HEK293 (cell line): ENCODE results near the gene TMED9.

ENCODE experiments used
- AEBP2 ChIP-seq: fragments of 450-650 bp; formaldehyde crosslinking; IDR thresholded peaks from 2 replicates; pipeline ENCODE4 v1.5.1; 2016; ENCODE audit warnings: missing biosample characterization, missing genetic modification characterization, borderline replicate concordance
- ATF2 ChIP-seq: fragments of 450-650 bp; formaldehyde crosslinking; IDR thresholded peaks from 2 replicates; pipeline ENCODE4 v1.5.1; 2016; ENCODE audit warnings: missing biosample characterization, missing genetic modification characterization, low read depth
- ELK4 ChIP-seq: IDR thresholded peaks from 2 replicates; pipeline ENCODE4 v1.6.1; 2011; ENCODE audit warnings: mild to moderate bottlenecking, low read depth, low read length, borderline replicate concordance
- GFI1B ChIP-seq: fragments of 450-650 bp; formaldehyde crosslinking; IDR thresholded peaks from 2 replicates; pipeline ENCODE4 v1.5.1; 2016; ENCODE audit warnings: missing biosample characterization, missing genetic modification characterization
- KLF16 ChIP-seq: fragments of 450-650 bp; formaldehyde crosslinking; IDR thresholded peaks from 2 replicates; pipeline ENCODE4 v1.5.1; 2017; ENCODE audit warnings: missing biosample characterization, missing genetic modification characterization
- SCRT1 ChIP-seq: fragments of 450-650 bp; formaldehyde crosslinking; IDR thresholded peaks from 2 replicates; pipeline ENCODE4 v1.5.1; 2016; ENCODE audit warnings: missing biosample characterization, missing genetic modification characterization, borderline replicate concordance
- SP2 ChIP-seq: fragments of 450-650 bp; formaldehyde crosslinking; IDR thresholded peaks from 2 replicates; pipeline ENCODE4 v1.5.1; 2016; ENCODE audit warnings: missing biosample characterization, missing genetic modification characterization
- SP7 ChIP-seq: fragments of 450-650 bp; formaldehyde crosslinking; IDR thresholded peaks from 2 replicates; pipeline ENCODE4 v1.5.1; 2016; ENCODE audit warnings: missing biosample characterization, missing genetic modification characterization
- ZBTB17 ChIP-seq: fragments of 450-650 bp; formaldehyde crosslinking; IDR thresholded peaks from 2 replicates; pipeline ENCODE4 v1.5.1; 2016; ENCODE audit warnings: missing biosample characterization, missing genetic modification characterization
- ZBTB26 ChIP-seq: fragments of 450-650 bp; formaldehyde crosslinking; optimal IDR thresholded peaks from 2 replicates; pipeline ENCODE3; 2016; ENCODE audit warnings: missing biosample characterization, mild to moderate bottlenecking, missing genetic modification characterization
- ZFHX2 ChIP-seq: fragments of 450-650 bp; formaldehyde crosslinking; conservative IDR thresholded peaks from 2 replicates; pipeline ENCODE4 v1.5.1; 2016; ENCODE audit warnings: missing biosample characterization, missing genetic modification characterization
- ZNF157 ChIP-seq: fragments of 450-650 bp; formaldehyde crosslinking; IDR thresholded peaks from 2 replicates; pipeline ENCODE4 v1.5.1; 2016; ENCODE audit warnings: missing biosample characterization, missing genetic modification characterization
- ZNF214 ChIP-seq: fragments of 450-650 bp; formaldehyde crosslinking; IDR thresholded peaks from 2 replicates; pipeline ENCODE4 v1.5.1; 2017; ENCODE audit warnings: missing biosample characterization, mild to moderate bottlenecking, missing genetic modification characterization, borderline replicate concordance
- ZNF221 ChIP-seq: fragments of 450-650 bp; formaldehyde crosslinking; IDR thresholded peaks from 2 replicates; pipeline ENCODE4 v1.5.1; 2017; ENCODE audit warnings: missing biosample characterization, missing genetic modification characterization, borderline replicate concordance
- ZNF223 ChIP-seq: fragments of 450-650 bp; formaldehyde crosslinking; IDR thresholded peaks from 2 replicates; pipeline ENCODE4 v1.5.1; 2016; ENCODE audit warnings: missing biosample characterization, missing genetic modification characterization
- ZNF239 ChIP-seq: fragments of 450-650 bp; formaldehyde crosslinking; IDR thresholded peaks from 2 replicates; pipeline ENCODE4 v1.5.1; 2016; ENCODE audit warnings: missing biosample characterization, missing genetic modification characterization
- ZNF341 ChIP-seq: fragments of 450-650 bp; formaldehyde crosslinking; IDR thresholded peaks from 2 replicates; pipeline ENCODE4; 2016; ENCODE audit warnings: low read depth, missing biosample characterization, missing genetic modification characterization
- ZNF366 ChIP-seq: fragments of 450-650 bp; formaldehyde crosslinking; conservative IDR thresholded peaks from 2 replicates; pipeline ENCODE4 v1.5.1; 2016; ENCODE audit warnings: missing biosample characterization, missing genetic modification characterization
- ZNF398 ChIP-seq: fragments of 450-650 bp; formaldehyde crosslinking; IDR thresholded peaks from 2 replicates; pipeline ENCODE4 v1.5.1; 2017; ENCODE audit warnings: missing biosample characterization, missing genetic modification characterization
- ZNF521 ChIP-seq: fragments of 450-650 bp; formaldehyde crosslinking; IDR thresholded peaks from 2 replicates; pipeline ENCODE4 v1.5.1; 2017; ENCODE audit warnings: missing biosample characterization, mild to moderate bottlenecking, missing genetic modification characterization
- ZNF629 ChIP-seq: fragments of 450-650 bp; formaldehyde crosslinking; IDR thresholded peaks from 2 replicates; pipeline ENCODE4 v1.5.1; 2017; ENCODE audit warnings: missing biosample characterization, missing genetic modification characterization
- ZNF658 ChIP-seq: fragments of 450-650 bp; formaldehyde crosslinking; IDR thresholded peaks from 2 replicates; pipeline ENCODE4; 2016; ENCODE audit warnings: missing biosample characterization, missing genetic modification characterization
- ZNF660 ChIP-seq: fragments of 450-650 bp; IDR thresholded peaks from 2 replicates; pipeline ENCODE4 v1.5.1; 2018; ENCODE audit warnings: missing biosample characterization, mild to moderate bottlenecking, missing genetic modification characterization
- ZNF704 ChIP-seq: fragments of 450-650 bp; formaldehyde crosslinking; IDR thresholded peaks from 2 replicates; pipeline ENCODE4 v1.5.1; 2016; ENCODE audit warnings: missing biosample characterization, missing genetic modification characterization
- ZNF747 ChIP-seq: fragments of 450-650 bp; formaldehyde crosslinking; IDR thresholded peaks from 2 replicates; pipeline ENCODE4 v1.5.1; 2016; ENCODE audit warnings: missing biosample characterization, missing genetic modification characterization
- ZNF785 ChIP-seq: fragments of 450-650 bp; formaldehyde crosslinking; IDR thresholded peaks from 2 replicates; pipeline ENCODE4 v1.5.1; 2016; ENCODE audit warnings: missing biosample characterization, missing genetic modification characterization
- ZSCAN5A ChIP-seq: fragments of 450-650 bp; formaldehyde crosslinking; IDR thresholded peaks from 2 replicates; pipeline ENCODE4 v1.5.1; 2016; ENCODE audit warnings: missing biosample characterization, missing genetic modification characterization

TMED9 gene

GRCh38 chr5:177545487-177546257 lies 46.3 kb upstream of the TMED9 start (continued):
- TF ChIP-seq SP7 (tag by site-specific recombination): no peak
- TF ChIP-seq ZFHX2 (tag by site-specific recombination): no peak
- peak; percentile 61 for TF ChIP-seq ZNF629 (tag by site-specific recombination)
- TF ChIP-seq ZNF157 (tag by site-specific recombination): no peak
- TF ChIP-seq AEBP2 (tag by site-specific recombination): no peak
- TF ChIP-seq ZNF366 (tag by site-specific recombination): no peak
- TF ChIP-seq ATF2 (tag by site-specific recombination): peak; percentile 70
- TF ChIP-seq ZNF341 (tag by site-specific recombination): no peak
- TF ChIP-seq ZNF704 (tag by site-specific recombination): no peak
- TF ChIP-seq ELK4: no peak
- no peak for TF ChIP-seq ZNF785 (tag by site-specific recombination)
- TF ChIP-seq KLF16 (tag by site-specific recombination): no peak
- no peak for TF ChIP-seq ZSCAN5A (tag by site-specific recombination)
- no peak for TF ChIP-seq ZNF521
- TF ChIP-seq ZNF398 (tag by site-specific recombination): no peak
- peak; percentile 38; the same call in 1 of the 2 replicates for TF ChIP-seq ZNF660 (tag by site-specific recombination)
- TF ChIP-seq ZBTB26 (tag by site-specific recombination): no peak
- peak; percentile 56; the same call in 1 of the 2 replicates for TF ChIP-seq SCRT1 (tag by site-specific recombination)
- TF ChIP-seq ZNF747 (tag by site-specific recombination): no peak
- TF ChIP-seq ZNF658 (tag by site-specific recombination): no peak
- TF ChIP-seq ZNF221 (tag by site-specific recombination): no peak
- TF ChIP-seq SP2: no peak
- TF ChIP-seq ZBTB17 (tag by site-specific recombination): no peak
- TF ChIP-seq ZNF214 (tag by site-specific recombination): no peak
- no peak for TF ChIP-seq ZNF223 (tag by site-specific recombination)
- no peak for TF ChIP-seq ZNF239 (tag by site-specific recombination)
- no peak for TF ChIP-seq GFI1B (tag by site-specific recombination)
